K562 (cell line): Measurements from ENCODE around the gene DDX20. TPM values are rescaled to one million over a fixed set of nuclear protein-coding genes. Genes with fewer than 3 reads are reported as not detected.

Experiments used
- ATAC-seq: fragments of 200-7000 bp; cut with Tn5 transposase; 3 replicates; pipeline ENCODE4 v1.9.1; 2020; ENCODE audit warnings: moderate library complexity
- BruUV-seq: library from RNA; stranded (reverse); fragments of 400-500 nt; replicated peaks from 2 replicates; lab custom pipeline; 2021; lab: Mats Ljungman, UMichigan
- CTCF ChIA-PET: fragments of 300-600 bp; formaldehyde crosslinking; extraction: SDS; loops from one replicate; lab custom pipeline; 2021; ENCODE audit warnings: low intra/inter-chr PET ratio; lab: Yijun Ruan, JAX
- POLR2A ChIA-PET: fragments of 300-600, 350-650 bp; sonication (Branson Sonifier 250); formaldehyde crosslinking; extraction: SDS; loops from one replicate; lab custom pipeline; 2021; ENCODE audit warnings: antibody characterized with exemption, inconsistent platforms; lab: Yijun Ruan, JAX
- DNase-seq, 4 experiments: peaks; one replicate each; pipeline versions ENCODE4 v3.0.0 to v3.0.0-alpha.2; 2011 to 2018; ENCODE audit warnings: low spot score in 3 of 4, mixed read lengths in 3 of 4; ENCODE audit errors: extremely low read depth in 1 of 4
- FAIRE-seq: peaks from 2 replicates; lab custom pipeline; 2011; peaks lifted over from hg19 to GRCh38; lab: Jason Lieb, UNC
- H2AFZ ChIP-seq: 2 replicates; pipeline ENCODE4 v1.6.0; 2011; ENCODE audit warnings: low read depth, low read length, control low read depth, inconsistent platforms
- H3K27ac ChIP-seq: fragments of 200-600 bp; 3 replicates; pipeline ENCODE4 v1.8.0; 2011; ENCODE audit warnings: low read depth, mild to moderate bottlenecking, control low read depth, inconsistent platforms, low read length, moderate library complexity, mixed read lengths; ENCODE audit errors: extremely low read depth
- H3K27me3 ChIP-seq, 2 experiments: fragments of 300-600 bp in 1 of 2; 2 replicates in 1 of 2; 3 replicates in 1 of 2; pipeline versions ENCODE4 v1.6.0 to v1.8.0; 2011; ENCODE audit warnings: inconsistent platforms in 2 of 2, low read length in 2 of 2, mild to moderate bottlenecking in 1 of 2, mixed read lengths in 1 of 2, moderate library complexity in 1 of 2; ENCODE audit not compliant: control insufficient read depth in 2 of 2, insufficient read depth in 2 of 2
- H3K36me3 ChIP-seq: fragments of 300-600 bp; 3 replicates; pipeline ENCODE4 v1.8.0; 2011; ENCODE audit warnings: mild to moderate bottlenecking, low read length, inconsistent platforms; ENCODE audit not compliant: control insufficient read depth, insufficient read depth
- H3K4me1 ChIP-seq, 2 experiments: fragments of 200-600 bp in 1 of 2; replicated peaks in 1 of 2; 2 replicates in 1 of 2; 3 replicates in 1 of 2; pipeline versions ENCODE4 v1.5.1 to v1.8.0; 2011; ENCODE audit warnings: inconsistent platforms in 2 of 2, low read length in 2 of 2, mild to moderate bottlenecking in 1 of 2, mixed read lengths in 1 of 2, moderate library complexity in 1 of 2; ENCODE audit not compliant: control insufficient read depth in 2 of 2, insufficient read depth in 2 of 2
- H3K4me2 ChIP-seq: 2 replicates; pipeline ENCODE4 v1.6.1; 2011; ENCODE audit warnings: low read length, control low read depth, inconsistent platforms, mixed read lengths; ENCODE audit not compliant: insufficient read depth
- H3K4me3 ChIP-seq: fragments of 200-600 bp; sonication (generic), shearing (Covaris generic); 2 replicates; pipeline ENCODE4 v1.5.1; 2016; ENCODE audit warnings: control low read depth, inconsistent platforms
- H3K79me2 ChIP-seq: fragments of 200-600 bp; 3 replicates; pipeline ENCODE4 v1.8.0; 2011; ENCODE audit warnings: low read length, inconsistent platforms; ENCODE audit not compliant: control insufficient read depth, insufficient read depth
- H3K9ac ChIP-seq, 2 experiments: 2 replicates each; pipeline versions ENCODE4 v1.6.0 to v1.6.1; 2011; ENCODE audit warnings: low read depth in 2 of 2, low read length in 2 of 2, control low read depth in 1 of 2, inconsistent platforms in 1 of 2, mild to moderate bottlenecking in 1 of 2, mixed read lengths in 1 of 2; ENCODE audit not compliant: insufficient read depth in 1 of 2
- H3K9me1 ChIP-seq: one replicate; pipeline ENCODE4 v1.6.0; 2011; ENCODE audit warnings: inconsistent platforms, mild to moderate bottlenecking, low read length, moderate library complexity; ENCODE audit not compliant: control insufficient read depth, insufficient read depth
- H3K9me3 ChIP-seq: replicated peaks from 2 replicates; pipeline ENCODE4 v1.5.1; 2011; ENCODE audit warnings: low read depth, low read length, inconsistent platforms; ENCODE audit not compliant: control insufficient read depth, insufficient read depth
- H4K20me1 ChIP-seq: replicated peaks from 2 replicates; pipeline ENCODE4 v1.6.1; 2011; ENCODE audit warnings: low read length, inconsistent platforms, mixed read lengths; ENCODE audit not compliant: control insufficient read depth, insufficient read depth
- SPI1 ChIP-seq: IDR thresholded peaks from 2 replicates; pipeline ENCODE4 v1.6.1; 2011; ENCODE audit warnings: low read depth, low read length, control low read depth, borderline replicate concordance
- TEAD4 ChIP-seq, 2 experiments: sonication (generic) in 1 of 2; formaldehyde crosslinking in 1 of 2; IDR thresholded peaks; 2 replicates each; pipeline versions ENCODE4 v1.6.1 to v1.8.0; 2012 to 2022; ENCODE audit warnings: borderline replicate concordance in 1 of 2, inconsistent platforms in 1 of 2, low read length in 1 of 2, mild to moderate bottlenecking in 1 of 2, missing genetic modification reagents in 1 of 2
- WGBS: fragments of 100-300 bp; shearing (Covaris generic); methylation state at CpG from one replicate; pipeline ENCODE4 v1.1.6; 2016; ENCODE audit warnings: low coverage, mixed read lengths; ENCODE audit not compliant: insufficient coverage; ENCODE audit errors: missing lambda C conversion rate; 5-methylcytosine and 5-hydroxymethylcytosine counted together
- in situ Hi-C: fragments of 300-500 bp; cut with MboI; formaldehyde crosslinking; loops from 4 replicates; pipeline ENCODE4 v1.15.0; 2018; ENCODE audit warnings: inconsistent platforms, mixed read lengths
- intact Hi-C: fragments of 100-400 bp; cut with micrococcal nuclease; formaldehyde crosslinking; loops from 2 replicates; pipeline ENCODE4 v1.14.2; 2022
- polyA plus RNA-seq, 8 experiments: library from polyadenylated mRNA; depleted of rRNA in 4 of 8; stranded (reverse) in 5 of 8; unstranded in 3 of 8; fragments of >200 nt; fragmentation: Nextera tagmentation in 2 of 8; fragmentation: Illumina TruSeq in 1 of 8; extraction: Ambion mirVana in 2 of 8; extraction: Trizol in 1 of 8; gene quantifications; 2 replicates each; pipeline versions ENCODE4 v1.2.1 to v1.2.3, GENCODE V29; 2011 to 2014; ENCODE audit warnings: inconsistent platforms in 1 of 8, missing spikeins in 1 of 8
- total RNA-seq, 7 experiments: library from RNA; depleted of rRNA in 6 of 7; stranded (reverse); fragments of >200 nt in 6 of 7; fragmentation: Illumina TruSeq in 2 of 7; extraction: Trizol in 2 of 7; gene quantifications; 2 replicates each; pipeline versions ENCODE4 v1.2.1 to v1.2.3, GENCODE V29; 2011 to 2021; ENCODE audit warnings: low replicate concordance in 1 of 7
- TF ChIP-seq, protein P1 (sequence below): sonication (generic); formaldehyde crosslinking; IDR thresholded peaks from 2 replicates; pipeline ENCODE4 v1.8.1; 2022; ENCODE audit warnings: missing genetic modification reagents

DDX20 gene
- total and polyA plus RNA-seq, 9 of the 15 experiments (the other 6 are each of a cell fraction or from before 2014, with no cell fraction given), result 8.3 to 33.4 (median 24.5) TPM

DNA sequence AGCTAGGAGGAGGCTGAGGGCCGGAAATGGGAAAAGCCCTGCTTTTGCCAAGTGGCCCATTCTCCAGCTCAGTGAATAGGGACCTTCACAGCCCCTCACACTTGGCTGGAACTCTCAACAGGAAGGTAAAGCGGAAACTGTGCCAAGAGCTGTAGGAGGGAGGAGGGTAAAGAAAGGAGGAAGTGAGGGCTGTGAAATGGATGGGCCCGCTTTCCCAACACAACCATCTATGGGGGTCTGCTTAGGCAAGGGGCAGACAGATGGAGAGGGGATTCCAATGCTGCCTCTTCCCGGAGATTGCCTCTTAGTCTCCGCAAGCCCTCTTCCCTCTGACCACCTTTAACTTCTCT lies 21.7 kb upstream of the DDX20 start:
- H3K9ac ChIP-seq, result no peak overlapping the region
- FAIRE-seq, result no peak
- H3K27me3 ChIP-seq, result peaks cover 40 to 79% of the 10 kb centered on the region in 2 experiments
- H3K79me2 ChIP-seq, result no peaks in the 10 kb centered on the region
- H2AFZ ChIP-seq, result peak overlapping the region; percentile 22; the same call in 1 of the 2 replicates
- no TSS peak for BruUV-seq
- intact Hi-C loops, result no loop called here
- H3K36me3 ChIP-seq, result no peaks in the 10 kb centered on the region
- ChIA-PET POLR2A (interaction anchor here (0.6 to 1.9 kb wide), 4 partner anchors 10 to 282 kb away, joined by 3 to 5 read pairs (median 4); no protein-coding TSS in a partner anchor), CTCF (interaction anchor here (0.7 kb wide), 1 partner anchor 13 kb away, joined by 3 read pairs; no protein-coding TSS in a partner anchor)
- H3K9me1 ChIP-seq, result peaks cover 2% of the 10 kb centered on the region
- peaks cover 4 to 23% of the 10 kb centered on the region in 2 experiments for H3K4me1 ChIP-seq
- no peak for DNase-seq
- no peaks in the 10 kb centered on the region for H3K9me3 ChIP-seq
- ATAC-seq, result no peak
- no peaks in the 10 kb centered on the region; the same call in none of the 2 replicates for H4K20me1 ChIP-seq
- in situ Hi-C loops, result no loop called here
- TF ChIP-seq SPI1 (peak; percentile 77; the same call in 1 of the 2 replicates), TEAD4 (IDR thresholded peaks at IDR 0.05; ENCODE audit: low read length) (no peak), TEAD4 (CRISPR knock-in tag; IDR thresholded peaks at IDR 0.05; ENCODE audit: borderline replicate concordance) (no peak)
- TF ChIP-seq, protein P1, sequence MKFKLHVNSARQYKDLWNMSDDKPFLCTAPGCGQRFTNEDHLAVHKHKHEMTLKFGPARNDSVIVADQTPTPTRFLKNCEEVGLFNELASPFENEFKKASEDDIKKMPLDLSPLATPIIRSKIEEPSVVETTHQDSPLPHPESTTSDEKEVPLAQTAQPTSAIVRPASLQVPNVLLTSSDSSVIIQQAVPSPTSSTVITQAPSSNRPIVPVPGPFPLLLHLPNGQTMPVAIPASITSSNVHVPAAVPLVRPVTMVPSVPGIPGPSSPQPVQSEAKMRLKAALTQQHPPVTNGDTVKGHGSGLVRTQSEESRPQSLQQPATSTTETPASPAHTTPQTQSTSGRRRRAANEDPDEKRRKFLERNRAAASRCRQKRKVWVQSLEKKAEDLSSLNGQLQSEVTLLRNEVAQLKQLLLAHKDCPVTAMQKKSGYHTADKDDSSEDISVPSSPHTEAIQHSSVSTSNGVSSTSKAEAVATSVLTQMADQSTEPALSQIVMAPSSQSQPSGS (CRISPR knock-in tag), result 0 out of 2 replicates have a peak, but pooled peaks have one; percentile 6
- 41% methylated on average over 5 of the region's 5 CpGs for WGBS
- no peak overlapping the region for H3K4me2 ChIP-seq
- H3K4me3 ChIP-seq, result no peak overlapping the region
- no peak overlapping the region for H3K27ac ChIP-seq
